ENCODE data around the gene RNASE7. TPM values are rescaled to one million over a fixed set of nuclear protein-coding genes. Genes with fewer than 3 reads are reported as not detected.

Gene RNASE7
- total RNA-seq, 1 experiment from 2014 or later, result not detected

- BruUV-seq (replicated peaks), result no TSS peak
- no peaks in the 10 kb centered on the region for H3K36me3 ChIP-seq (ENCODE audit: low read depth, low read length)
- no peak overlapping the region for H3K9ac ChIP-seq (ENCODE audit: low read length)
- CTCF ChIA-PET, result no interaction called here
- intact Hi-C loops (cut with micrococcal nuclease), result no loop called here
- DNase-seq (no peak), ATAC-seq (no peak)
- no peak overlapping the region for H3K4me3 ChIP-seq (ENCODE audit: low read length)
- H3K27ac ChIP-seq (ENCODE audit: low read length), result no peak overlapping the region
- peaks cover 36% of the 10 kb centered on the region for H3K27me3 ChIP-seq (ENCODE audit: low read length)
- no peaks in the 10 kb centered on the region for H3K79me2 ChIP-seq (ENCODE audit: low read length)
- H3K9me2 ChIP-seq (replicated peaks; ENCODE audit: low read length), result no peaks in the 10 kb centered on the region
- no peaks in the 10 kb centered on the region for H4K20me1 ChIP-seq (ENCODE audit: low read length)
- no peaks in the 10 kb centered on the region for H3F3A ChIP-seq (ENCODE audit: low read length, unreplicated experiment)
- peaks cover 6% of the 10 kb centered on the region; the same call in 1 of the 2 replicates for H3K4me1 ChIP-seq (ENCODE audit: insufficient read depth, low read length)
- H2AFZ ChIP-seq (ENCODE audit: low read length), result no peak overlapping the region
- no peak overlapping the region for H3K4me2 ChIP-seq (ENCODE audit: low read length)
- POLR2A ChIA-PET (ENCODE audit: unreplicated experiment), result interaction anchor here (0.6 kb wide), 1 partner anchor 192 kb away, joined by 3 read pairs; no protein-coding TSS in a partner anchor
- H3K9me3 ChIP-seq (ENCODE audit: low read length), result no peaks in the 10 kb centered on the region
- TF ChIP-seq EZH2phosphoT487 (IDR thresholded peaks at IDR 0.05; ENCODE audit: borderline replicate concordance, low read length) (no peak), CTCF (conservative IDR thresholded peaks at IDR 0.05; ENCODE audit: low read depth, low read length) (no peak), EZH2 (IDR thresholded peaks at IDR 0.05; ENCODE audit: low read length, unreplicated experiment) (no peak)
Observed at GRCh38 chr14:21072781-21073339, 30.7 kb downstream of the RNASE7 start.

GRCh38 chr14:21073921-21074320, 31.8 kb downstream of the RNASE7 start:
- Histone ChIP-seq H3K4me2 (ENCODE audit: low read length) (no peak overlapping the region), H3F3A (ENCODE audit: low read length, unreplicated experiment) (no peaks in the 10 kb centered on the region), H3K27me3 (ENCODE audit: low read length) (peaks cover 29% of the 10 kb centered on the region), H3K9me2 (replicated peaks; ENCODE audit: low read length) (no peaks in the 10 kb centered on the region), H3K9ac (ENCODE audit: low read length) (no peak overlapping the region), H3K4me3 (ENCODE audit: low read length) (no peak overlapping the region), H3K4me1 (ENCODE audit: insufficient read depth, low read length) (peaks cover 6% of the 10 kb centered on the region; the same call in 1 of the 2 replicates), H2AFZ (ENCODE audit: low read length) (no peak overlapping the region), H4K20me1 (ENCODE audit: low read length) (no peaks in the 10 kb centered on the region), H3K36me3 (ENCODE audit: low read depth, low read length) (no peaks in the 10 kb centered on the region), H3K27ac (ENCODE audit: low read length) (no peak overlapping the region), H3K79me2 (ENCODE audit: low read length) (no peaks in the 10 kb centered on the region), H3K9me3 (ENCODE audit: low read length) (no peaks in the 10 kb centered on the region)
- no peak for TF ChIP-seq EZH2phosphoT487 (IDR thresholded peaks at IDR 0.05; ENCODE audit: borderline replicate concordance, low read length)
- TF ChIP-seq EZH2 (IDR thresholded peaks at IDR 0.05; ENCODE audit: low read length, unreplicated experiment), result no peak
- no peak for TF ChIP-seq CTCF (conservative IDR thresholded peaks at IDR 0.05; ENCODE audit: low read depth, low read length)
- ChIA-PET POLR2A (ENCODE audit: unreplicated experiment) (no interaction called here), CTCF (no interaction called here)
- BruUV-seq (replicated peaks), result no TSS peak
- DNase-seq (no peak), ATAC-seq (no peak)
- intact Hi-C loops (cut with micrococcal nuclease), result no loop called here

GRCh38 chr14:21074398-21075272, 32.5 kb downstream of the RNASE7 start:
- no peaks in the 10 kb centered on the region for H3K9me3 ChIP-seq (ENCODE audit: low read length)
- no peak overlapping the region for H3K27ac ChIP-seq (ENCODE audit: low read length)
- H3K4me1 ChIP-seq (ENCODE audit: insufficient read depth, low read length), result peaks cover 6% of the 10 kb centered on the region; the same call in 1 of the 2 replicates
- no peak overlapping the region for H3K4me3 ChIP-seq (ENCODE audit: low read length)
- no peaks in the 10 kb centered on the region for H3K79me2 ChIP-seq (ENCODE audit: low read length)
- intact Hi-C loops (cut with micrococcal nuclease), result no loop called here
- TF ChIP-seq EZH2 (IDR thresholded peaks at IDR 0.05; ENCODE audit: low read length, unreplicated experiment), result no peak
- no peak for TF ChIP-seq EZH2phosphoT487 (IDR thresholded peaks at IDR 0.05; ENCODE audit: borderline replicate concordance, low read length)
- no peak for TF ChIP-seq CTCF (conservative IDR thresholded peaks at IDR 0.05; ENCODE audit: low read depth, low read length)
- H2AFZ ChIP-seq (ENCODE audit: low read length), result no peak overlapping the region
- ChIA-PET POLR2A (ENCODE audit: unreplicated experiment) (no interaction called here), CTCF (no interaction called here)
- peaks cover 24% of the 10 kb centered on the region for H3K27me3 ChIP-seq (ENCODE audit: low read length)
- no peak overlapping the region for H3K4me2 ChIP-seq (ENCODE audit: low read length)
- no peaks in the 10 kb centered on the region for H3K9me2 ChIP-seq (replicated peaks; ENCODE audit: low read length)
- ATAC-seq (no peak), DNase-seq (no peak)
- H4K20me1 ChIP-seq (ENCODE audit: low read length), result no peaks in the 10 kb centered on the region
- H3K9ac ChIP-seq (ENCODE audit: low read length), result no peak overlapping the region
- no peaks in the 10 kb centered on the region for H3K36me3 ChIP-seq (ENCODE audit: low read depth, low read length)
- BruUV-seq (replicated peaks), result no TSS peak
- H3F3A ChIP-seq (ENCODE audit: low read length, unreplicated experiment), result no peaks in the 10 kb centered on the region
